ENCODE measurements around the gene NAE1. TPM values are rescaled to one million over a fixed set of nuclear protein-coding genes. Genes with fewer than 3 reads are reported as not detected.
A peak's percentile ranks its signal among the peaks of the same experiment; 100 is the strongest.
"Not testable (repeated sequence)": the region's sequence is repeated elsewhere in the genome, so short reads cannot be mapped to it uniquely, and the experiment has no call there.

Gene NAE1
- total RNA-seq, result 100 to 1,000 TPM in 1 of 2 donors, 10 to 100 TPM in 1; 93.9 to 121 TPM

GRCh38 chr16:66830422-66831404 lies at the start of gene NAE1:
Gene NAE1, minus strand, starts transcription at chr16:66830976. Its CDS starts 77 bp downstream, at chr16:66830899.
- peak; percentile 95 to 97 for ATAC-seq
- peak; percentile 94 to 96 for DNase-seq (ENCODE audit: low spot score in 2 of 2)
- H3K9me3 Mint-ChIP-seq, result no peaks in the 10 kb centered on the region
- peak within 1 kb of the TSS; percentile 60 to 76 for H3K27ac Mint-ChIP-seq
- peaks cover 5 to 13% of the 10 kb centered on the region in 2 donors for H3K36me3 Mint-ChIP-seq

- H3K36me3 Mint-ChIP-seq, result peaks cover 10 to 12% of the 10 kb centered on the region in 2 donors
- peak; percentile 49 to 74 for DNase-seq (ENCODE audit: low spot score in 2 of 2)
- H3K27ac Mint-ChIP-seq, result peak overlapping the region; percentile 70
- peak; percentile 37 to 40 for ATAC-seq
- peaks cover 3 to 5% of the 10 kb centered on the region in 2 donors for H3K9me3 Mint-ChIP-seq
Observed at GRCh38 chr16:66878067-66878466, 47.3 kb upstream of the NAE1 start.

- H3K27ac Mint-ChIP-seq, result peak overlapping the region; percentile 65 to 88
- ATAC-seq (peak in 1 of 2 donors; percentile 45), DNase-seq (ENCODE audit: low spot score in 2 of 2) (peak in 1 of 2 donors; percentile 23)
- peaks cover 3 to 5% of the 10 kb centered on the region in 2 donors for H3K9me3 Mint-ChIP-seq
- H3K36me3 Mint-ChIP-seq, result peaks cover 4 to 6% of the 10 kb centered on the region in 2 donors
Observed at GRCh38 chr16:66874079-66874775, 43.5 kb upstream of the NAE1 start.

- DNase-seq (ENCODE audit: low spot score in 2 of 2) (no peak), ATAC-seq (no peak)
- peaks cover 3 to 5% of the 10 kb centered on the region in 2 donors for H3K9me3 Mint-ChIP-seq
- peaks cover 4 to 6% of the 10 kb centered on the region in 2 donors for H3K36me3 Mint-ChIP-seq
- H3K27ac Mint-ChIP-seq, result peak overlapping the region in 1 of 2 donors; percentile 65
Observed at GRCh38 chr16:66873685-66874055, 42.9 kb upstream of the NAE1 start.

GRCh38 chr16:66872943-66873684 lies 42.3 kb upstream of the NAE1 start:
- H3K9me3 Mint-ChIP-seq, result peaks cover 3 to 5% of the 10 kb centered on the region in 2 donors
- H3K27ac Mint-ChIP-seq, result peak overlapping the region; percentile 16 to 65
- ATAC-seq, result peak; percentile 85 to 88
- DNase-seq (ENCODE audit: low spot score in 2 of 2), result peak; percentile 94 to 98
- H3K36me3 Mint-ChIP-seq, result peaks cover 4 to 6% of the 10 kb centered on the region in 2 donors

- no peak for DNase-seq (ENCODE audit: low spot score in 2 of 2)
- peak overlapping the region in 1 of 2 donors; percentile 65 for H3K27ac Mint-ChIP-seq
- peaks cover 3 to 5% of the 10 kb centered on the region in 2 donors for H3K9me3 Mint-ChIP-seq
- ATAC-seq, result no peak
- H3K36me3 Mint-ChIP-seq, result peaks cover 4 to 6% of the 10 kb centered on the region in 2 donors
Observed at GRCh38 chr16:66872559-66872942, 41.8 kb upstream of the NAE1 start.

- DNase-seq (ENCODE audit: low spot score in 2 of 2) (no peak), ATAC-seq (no peak)
- H3K27ac Mint-ChIP-seq, result no peak overlapping the region
Observed at GRCh38 chr16:66871840-66872239, 41.1 kb upstream of the NAE1 start.

GRCh38 chr16:66871363-66871762 lies 40.6 kb upstream of the NAE1 start:
- DNase-seq (ENCODE audit: low spot score in 2 of 2); H3K36me3 Mint-ChIP-seq; ATAC-seq; H3K9me3 Mint-ChIP-seq; H3K27ac Mint-ChIP-seq: not testable (repeated sequence)

More at GRCh38 chr16:66871840-66872239, 41.1 kb upstream of the NAE1 start:
- Mint-ChIP-seq H3K9me3 (peaks cover 3 to 5% of the 10 kb centered on the region in 2 donors), H3K36me3 (peaks cover 4 to 6% of the 10 kb centered on the region in 2 donors)

- DNase-seq (ENCODE audit: low spot score in 2 of 2), result no peak
- Mint-ChIP-seq H3K9me3 (no peaks in the 10 kb centered on the region), H3K36me3 (no peaks in the 10 kb centered on the region), H3K27ac (no peak overlapping the region)
- ATAC-seq, result no peak
Observed at GRCh38 chr16:66869424-66869823, 38.6 kb upstream of the NAE1 start.

- DNase-seq (ENCODE audit: low spot score in 2 of 2), result no peak
- H3K9me3 Mint-ChIP-seq, result no peaks in the 10 kb centered on the region
- H3K36me3 Mint-ChIP-seq, result no peaks in the 10 kb centered on the region
- no peak for ATAC-seq
- H3K27ac Mint-ChIP-seq, result no peak overlapping the region
Observed at GRCh38 chr16:66863707-66864106, 32.9 kb upstream of the NAE1 start.

GRCh38 chr16:66862023-66862520 lies 31.3 kb upstream of the NAE1 start:
- no peak for DNase-seq (ENCODE audit: low spot score in 2 of 2)
- no peak for ATAC-seq
- H3K9me3 Mint-ChIP-seq, result no peaks in the 10 kb centered on the region
- no peak overlapping the region for H3K27ac Mint-ChIP-seq
- no peaks in the 10 kb centered on the region for H3K36me3 Mint-ChIP-seq

GRCh38 chr16:66859397-66860068 lies 28.8 kb upstream of the NAE1 start:
- no peaks in the 10 kb centered on the region for H3K9me3 Mint-ChIP-seq
- no peak for DNase-seq (ENCODE audit: low spot score in 2 of 2)
- H3K27ac Mint-ChIP-seq, result no peak overlapping the region
- no peak for ATAC-seq
- no peaks in the 10 kb centered on the region for H3K36me3 Mint-ChIP-seq

GRCh38 chr16:66858740-66859396 lies 28.1 kb upstream of the NAE1 start:
- no peak for ATAC-seq

GRCh38 chr16:66857437-66857836 lies 26.7 kb upstream of the NAE1 start:
- no peak overlapping the region for H3K27ac Mint-ChIP-seq

More at GRCh38 chr16:66858740-66859396, 28.1 kb upstream of the NAE1 start:
- DNase-seq (ENCODE audit: low spot score in 2 of 2), result no peak
- no peaks in the 10 kb centered on the region for H3K9me3 Mint-ChIP-seq
- H3K27ac Mint-ChIP-seq, result no peak overlapping the region
- no peaks in the 10 kb centered on the region for H3K36me3 Mint-ChIP-seq

GRCh38 chr16:66856801-66857200 lies 26.0 kb upstream of the NAE1 start:
- H3K36me3 Mint-ChIP-seq, result no peaks in the 10 kb centered on the region

More at GRCh38 chr16:66857437-66857836, 26.7 kb upstream of the NAE1 start:
- no peaks in the 10 kb centered on the region for H3K36me3 Mint-ChIP-seq
- DNase-seq (ENCODE audit: low spot score in 2 of 2) (no peak), ATAC-seq (no peak)
- H3K9me3 Mint-ChIP-seq, result no peaks in the 10 kb centered on the region

More at GRCh38 chr16:66856801-66857200, 26.0 kb upstream of the NAE1 start:
- ATAC-seq (no peak), DNase-seq (ENCODE audit: low spot score in 2 of 2) (no peak)
- Mint-ChIP-seq H3K27ac (no peak overlapping the region), H3K9me3 (no peaks in the 10 kb centered on the region)

Measured in activated naive CD4-positive, alpha-beta T cell treated with anti-CD3 and anti-CD28 coated beads, Interleukin-2, amount 50 U/mL, for 72 hours (primary cell).